ENCODE measurements around the gene HNRNPU.
A peak's percentile ranks its signal among the peaks of the same experiment; 100 is the strongest.

HNRNPU gene

GRCh38 chr1:244864253-244865027 is at the start of gene HNRNPU:
HNRNPU (minus strand) TSS chr1:244864543; CDS start chr1:244864307, 236 bp downstream.
- DNase-seq: peak; percentile 81

GRCh38 chr1:244913806-244914205 is 49.5 kb upstream of the HNRNPU start:
- no peak for DNase-seq

GRCh38 chr1:244904119-244904518 is 39.8 kb upstream of the HNRNPU start:
- DNase-seq: no peak

- no peak for DNase-seq
Measured at GRCh38 chr1:244901400-244902015, 37.2 kb upstream of the HNRNPU start.

GRCh38 chr1:244897476-244898254 is 33.3 kb upstream of the HNRNPU start:
- no peak for DNase-seq

- no peak for DNase-seq
Measured at GRCh38 chr1:244896550-244896949, 32.2 kb upstream of the HNRNPU start.

- no peak for DNase-seq
Measured at GRCh38 chr1:244893836-244894235, 29.5 kb upstream of the HNRNPU start.

GRCh38 chr1:244887281-244887680 is 22.9 kb upstream of the HNRNPU start:
- no peak for DNase-seq

GRCh38 chr1:244881552-244882280 is 17.4 kb upstream of the HNRNPU start:
- DNase-seq: no peak

- no peak for DNase-seq
Measured at GRCh38 chr1:244878681-244879080, 14.3 kb upstream of the HNRNPU start.

GRCh38 chr1:244876228-244876910 is 12.0 kb upstream of the HNRNPU start:
- DNase-seq: no peak

GRCh38 chr1:244874974-244875579 is 10.7 kb upstream of the HNRNPU start:
- no peak for DNase-seq

- DNase-seq: no peak
Measured at GRCh38 chr1:244869950-244870349, 5.6 kb upstream of the HNRNPU start.

- no peak for DNase-seq
Measured at GRCh38 chr1:244869364-244869827, 5.1 kb upstream of the HNRNPU start.

- DNase-seq: no peak
Measured at GRCh38 chr1:244868484-244869363, 4.4 kb upstream of the HNRNPU start.

GRCh38 chr1:244866355-244866754 is 2.0 kb upstream of the HNRNPU start:
- DNase-seq: no peak

GRCh38 chr1:244865820-244866219 is 1.5 kb upstream of the HNRNPU start:
- no peak for DNase-seq

GRCh38 chr1:244865028-244865371 is 657 bp upstream of the HNRNPU start:
- DNase-seq: no peak

GRCh38 chr1:244863491-244864252 is 671 bp downstream of the HNRNPU start:
- no peak for DNase-seq

All from 8988T (cell line).